ENCODE results near the gene RASAL2. TPM values are rescaled to one million over a fixed set of nuclear protein-coding genes. Genes with fewer than 3 reads are reported as not detected.

The RASAL2 gene
- total and polyA plus RNA-seq, 2 of the 4 experiments (the other 2 are of a cell fraction) = 13.1 to 20.6 TPM

DNA sequence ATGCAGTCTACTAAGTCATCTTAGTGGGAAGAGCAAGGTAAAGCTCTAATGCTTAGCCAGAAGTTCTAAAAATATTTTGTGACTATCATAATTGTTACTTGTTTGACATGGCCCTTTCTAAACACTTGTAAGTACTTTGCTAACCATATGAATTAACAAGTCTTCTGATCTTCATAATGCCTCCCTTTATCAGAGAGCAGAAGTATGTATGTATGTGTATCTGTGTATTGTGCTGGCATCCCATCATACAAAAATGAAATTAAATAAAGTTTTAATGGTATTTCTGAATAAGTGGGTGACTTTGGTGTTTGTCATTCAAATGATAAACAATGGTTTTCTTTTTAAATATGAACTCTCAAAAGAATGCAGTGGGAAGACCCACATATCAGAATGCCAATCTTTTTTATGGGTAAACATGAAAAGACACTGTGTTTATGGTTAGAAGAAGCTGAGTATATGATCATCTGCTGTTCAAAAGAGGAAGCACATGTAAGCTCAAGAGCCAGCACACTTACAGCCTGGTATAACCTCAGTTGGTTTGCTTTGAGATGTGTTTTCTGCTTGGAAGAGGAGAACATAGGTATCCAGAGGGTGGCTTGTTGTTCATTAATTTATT is 243.3 kb downstream of the RASAL2 start:
- H2AFZ ChIP-seq (replicated peaks; ENCODE audit: low read length, poor library complexity) = no peak overlapping the region
- no peak overlapping the region for H4K5ac ChIP-seq (ENCODE audit: low read depth, low read length)
- ChIA-PET POLR2A (ENCODE audit: unreplicated experiment) (no interaction called here), CTCF (no interaction called here)
- H4K20me1 ChIP-seq (ENCODE audit: insufficient read depth, low read length) = peaks cover 3% of the 10 kb centered on the region; the same call in 1 of the 2 replicates
- dilution Hi-C loops (cut with HindIII; ENCODE audit: low sequenced_read_pairs, unreplicated experiment) (no loop called here), in situ Hi-C loops (cut with MboI; ENCODE audit: low sequenced_read_pairs) (no loop called here), intact Hi-C loops (cut with micrococcal nuclease) (no loop called here)
- DNase-seq (no peak), ATAC-seq (ENCODE audit: low read depth) (peak; percentile 46; the same call in 1 of the 2 replicates)
- H3K4me2 ChIP-seq (ENCODE audit: low read depth, low read length) = no peak overlapping the region
- H3K14ac ChIP-seq (replicated peaks; ENCODE audit: low read depth, low read length) = no peak overlapping the region
- H3K9me3 ChIP-seq (ENCODE audit: control insufficient read depth, insufficient read depth, low read length) = no peaks in the 10 kb centered on the region
- no peak overlapping the region for H4K91ac ChIP-seq (ENCODE audit: insufficient read depth, low read depth, low read length)
- H4K8ac ChIP-seq (ENCODE audit: low read depth in 2 of 2, low read length in 2 of 2) = no peak overlapping the region
- BruUV-seq (replicated peaks) = no TSS peak
- no peak for TF ChIP-seq MAFK (IDR thresholded peaks at IDR 0.05; ENCODE audit: low read depth, low read length)
- TF ChIP-seq ELK1 (IDR thresholded peaks at IDR 0.05; ENCODE audit: borderline replicate concordance, low read depth, low read length) = no peak
- no peak for TF ChIP-seq CHD1 (IDR thresholded peaks at IDR 0.05; ENCODE audit: low read depth, low read length)
- TF ChIP-seq MXI1 (IDR thresholded peaks at IDR 0.05; ENCODE audit: borderline replicate concordance, low read depth, low read length) = no peak
- no peak for TF ChIP-seq MAZ (IDR thresholded peaks at IDR 0.05; ENCODE audit: borderline replicate concordance, low read depth, low read length)
- no peak overlapping the region for H3K4me3 ChIP-seq (ENCODE audit: insufficient read depth, low read depth, low read length)
- H3K9me1 ChIP-seq (ENCODE audit: insufficient read depth, low read length) = no peaks in the 10 kb centered on the region
- H3K23ac ChIP-seq (ENCODE audit: low read depth, low read length) = no peak overlapping the region
- H2BK120ac ChIP-seq (ENCODE audit: low read depth, low read length) = no peak overlapping the region
- H3K27ac ChIP-seq (ENCODE audit: insufficient read depth, low read length) = no peak overlapping the region
- H2AK5ac ChIP-seq (ENCODE audit: low read depth, low read length) = no peak overlapping the region
- no peak overlapping the region for H3K9ac ChIP-seq (ENCODE audit: low read depth, low read length)
- peaks cover 12% of the 10 kb centered on the region for H3K4me1 ChIP-seq (ENCODE audit: control insufficient read depth, insufficient read depth, low read length)
- no peak overlapping the region for H2BK5ac ChIP-seq (ENCODE audit: low read depth, low read length, poor library complexity, severe bottlenecking)
- H2BK15ac ChIP-seq (ENCODE audit: low read depth, low read length) = no peak overlapping the region
- H3K56ac ChIP-seq (ENCODE audit: extremely low read depth, insufficient read depth, low read length) = no peak overlapping the region
- H3K27me3 ChIP-seq (ENCODE audit: control insufficient read depth, insufficient read depth, low read length) = no peaks in the 10 kb centered on the region
- H3K79me1 ChIP-seq (ENCODE audit: low read depth in 1 of 2, low read length in 2 of 2) = peaks cover 6 to 13% of the 10 kb centered on the region in 2 experiments; a peak in 2 of 4 replicates
- H3K18ac ChIP-seq (ENCODE audit: low read depth, low read length) = no peak overlapping the region
- H2BK20ac ChIP-seq (ENCODE audit: low read depth, low read length) = no peak overlapping the region
- no peaks in the 10 kb centered on the region for H3K36me3 ChIP-seq (ENCODE audit: control insufficient read depth, insufficient read depth, low read length)
- no peak overlapping the region for H2AK9ac ChIP-seq (replicated peaks; ENCODE audit: low read depth, low read length, poor library complexity)
- H3K4ac ChIP-seq (ENCODE audit: low read depth, low read length) = no peak overlapping the region
